GM12878 (cell line): Measurements from ENCODE around the gene EPB42. TPM values are rescaled to one million over a fixed set of nuclear protein-coding genes. Genes with fewer than 3 reads are reported as not detected.

Source experiments
- ATAC-seq: fragments of 200-7000 bp; cut with Tn5 transposase; 3 replicates; pipeline ENCODE4 v1.9.1; 2020; ENCODE audit warnings: mild to moderate bottlenecking, moderate library complexity
- BruUV-seq: library from RNA; stranded (reverse); fragments of 400-500 nt; replicated peaks from 2 replicates; lab custom pipeline; 2021; lab: Mats Ljungman, UMichigan
- CTCF ChIA-PET: fragments of 300-600 bp; sonication (Branson Sonifier 250); formaldehyde crosslinking; extraction: SDS; loops from one replicate; lab custom pipeline; 2021; ENCODE audit warnings: inconsistent platforms; lab: Yijun Ruan, JAX
- POLR2A ChIA-PET: fragments of 350-600 bp; formaldehyde crosslinking; extraction: SDS; loops from one replicate; lab custom pipeline; 2021; ENCODE audit warnings: inconsistent platforms; lab: Charles Lee
- RAD21 ChIA-PET: fragments of 300-600 bp; sonication (Branson Sonifier 250); formaldehyde crosslinking; loops from one replicate; lab custom pipeline; 2023; ENCODE audit warnings: antibody characterized with exemption; ENCODE audit not compliant: unreplicated experiment; lab: Charles Lee
- SMC1A ChIA-PET: fragments of 300-600 bp; sonication (Branson Sonifier 250); formaldehyde crosslinking; loops from one replicate; lab custom pipeline; 2023; ENCODE audit not compliant: unreplicated experiment, uncharacterized antibody; lab: Charles Lee
- DNase-seq: peaks from one replicate; pipeline ENCODE4 v3.0.0-alpha.2; 2011; ENCODE audit warnings: low read depth, low spot score
- FAIRE-seq: peaks from 3 replicates; lab custom pipeline; 2011; peaks lifted over from hg19 to GRCh38; lab: Jason Lieb, UNC
- H2AFZ ChIP-seq: 2 replicates; pipeline ENCODE4 v1.6.0; 2011; ENCODE audit warnings: low read depth, low read length, control low read depth; ENCODE audit not compliant: control insufficient read depth
- H3K27ac ChIP-seq: 2 replicates; pipeline ENCODE4 v1.5.1; 2011; ENCODE audit warnings: control low read depth; ENCODE audit not compliant: control insufficient read depth, insufficient read depth
- H3K27me3 ChIP-seq, 2 experiments: replicated peaks in 1 of 2; 2 replicates each; pipeline versions ENCODE4 v1.6.0 to v1.6.1; 2011; ENCODE audit warnings: low read length in 1 of 2; ENCODE audit not compliant: control insufficient read depth in 2 of 2, insufficient read depth in 2 of 2
- H3K36me3 ChIP-seq, 2 experiments: 2 replicates each; pipeline ENCODE4 v1.5.1; 2011; ENCODE audit warnings: low read length in 1 of 2; ENCODE audit not compliant: control insufficient read depth in 2 of 2, insufficient read depth in 2 of 2
- H3K4me1 ChIP-seq: 2 replicates; pipeline ENCODE4 v1.6.1; 2011; ENCODE audit warnings: mild to moderate bottlenecking, low read length, moderate library complexity, mixed read lengths; ENCODE audit not compliant: control insufficient read depth, insufficient read depth
- H3K4me2 ChIP-seq: 2 replicates; pipeline ENCODE4 v1.6.0; 2011; ENCODE audit warnings: control low read depth; ENCODE audit not compliant: control insufficient read depth, insufficient read depth
- H3K4me3 ChIP-seq: fragments of 200-600 bp; sonication (generic); 2 replicates; pipeline ENCODE4 v1.5.1; 2016
- H3K79me2 ChIP-seq: 2 replicates; pipeline ENCODE4 v1.6.0; 2011; ENCODE audit warnings: low read length; ENCODE audit not compliant: control insufficient read depth, insufficient read depth
- H3K9ac ChIP-seq: 2 replicates; pipeline ENCODE4 v1.8.0; 2011; ENCODE audit warnings: low read length, control low read depth, mixed read lengths; ENCODE audit not compliant: control insufficient read depth, insufficient read depth
- H3K9me3 ChIP-seq: replicated peaks from 3 replicates; pipeline ENCODE4 v1.5.1; 2011; ENCODE audit warnings: mild to moderate bottlenecking, low read length; ENCODE audit not compliant: control insufficient read depth, insufficient read depth
- H4K20me1 ChIP-seq: 2 replicates; pipeline ENCODE4 v1.6.0; 2011; ENCODE audit not compliant: control insufficient read depth, insufficient read depth
- FOXK2 ChIP-seq: fragments of 450-650 bp; IDR thresholded peaks from 2 replicates; pipeline ENCODE4 v1.6.1; 2017; ENCODE audit warnings: mild to moderate bottlenecking, moderate library complexity
- GABPA ChIP-seq: IDR thresholded peaks from 2 replicates; pipeline ENCODE4 v1.6.1; 2014; ENCODE audit warnings: antibody characterized with exemption, low read depth, mild to moderate bottlenecking, inconsistent platforms
- PML ChIP-seq: IDR thresholded peaks from 2 replicates; pipeline ENCODE4 v1.6.1; 2012; ENCODE audit warnings: low read length, inconsistent platforms
- WGBS: methylation state at CpG from one replicate; pipeline ENCODE4 v1.1.6; 2016; ENCODE audit warnings: low lambda C conversion rate; ENCODE audit not compliant: insufficient replicate concordance, insufficient coverage; ENCODE audit errors: missing lambda C conversion rate; 5-methylcytosine and 5-hydroxymethylcytosine counted together
- in situ Hi-C: fragments of 300-500 bp; cut with MboI; formaldehyde crosslinking; loops from 9 replicates; pipeline ENCODE4 v1.14.3; 2018; ENCODE audit warnings: mixed read lengths
- intact Hi-C: fragments of 100-400 bp; cut with micrococcal nuclease; formaldehyde crosslinking; loops from one replicate; pipeline ENCODE4 v1.14.2; 2022; ENCODE audit not compliant: unreplicated experiment
- polyA plus RNA-seq, 11 experiments: library from polyadenylated mRNA; depleted of rRNA in 4 of 11; unstranded in 6 of 11; stranded (reverse) in 5 of 11; fragments of >200 nt; fragmentation: Nextera tagmentation in 4 of 11; fragmentation: Illumina TruSeq in 1 of 11; extraction: Ambion mirVana in 4 of 11; extraction: Trizol in 1 of 11; gene quantifications; 1 replicate in 1 of 11; 2 replicates in 10 of 11; pipeline versions ENCODE4 v1.2.1 to v1.2.3, GENCODE V29; 2011 to 2016; ENCODE audit warnings: inconsistent platforms in 2 of 11, missing spikeins in 2 of 11, low read depth in 1 of 11
- total RNA-seq, 4 experiments: library from RNA; depleted of rRNA in 3 of 4; stranded (reverse); fragments of >200 nt in 3 of 4; fragmentation: Illumina TruSeq in 1 of 4; extraction: Trizol in 1 of 4; gene quantifications; 2 replicates each; pipeline versions ENCODE4 v1.2.1 to v1.2.3, GENCODE V29; 2013 to 2021
- TF ChIP-seq, protein P1 (sequence below): fragments of 450-650 bp; formaldehyde crosslinking; IDR thresholded peaks from 2 replicates; pipeline ENCODE4 v1.4.0; 2020; ENCODE audit warnings: mild to moderate bottlenecking, moderate library complexity
- TF ChIP-seq, protein P2 (sequence below): fragments of 450-650 bp; formaldehyde crosslinking; IDR thresholded peaks from 2 replicates; pipeline ENCODE4 v1.5.0; 2022; ENCODE audit warnings: mild to moderate bottlenecking, missing genetic modification characterization
- TF ChIP-seq, protein P3 (sequence below): fragments of 450-650 bp; IDR thresholded peaks from 2 replicates; pipeline ENCODE4 v1.6.1; 2017; ENCODE audit warnings: mild to moderate bottlenecking

The EPB42 gene
- total and polyA plus RNA-seq, 10 of the 15 experiments (the other 5 are each of a cell fraction or from before 2014, with no cell fraction given): not detected

DNA sequence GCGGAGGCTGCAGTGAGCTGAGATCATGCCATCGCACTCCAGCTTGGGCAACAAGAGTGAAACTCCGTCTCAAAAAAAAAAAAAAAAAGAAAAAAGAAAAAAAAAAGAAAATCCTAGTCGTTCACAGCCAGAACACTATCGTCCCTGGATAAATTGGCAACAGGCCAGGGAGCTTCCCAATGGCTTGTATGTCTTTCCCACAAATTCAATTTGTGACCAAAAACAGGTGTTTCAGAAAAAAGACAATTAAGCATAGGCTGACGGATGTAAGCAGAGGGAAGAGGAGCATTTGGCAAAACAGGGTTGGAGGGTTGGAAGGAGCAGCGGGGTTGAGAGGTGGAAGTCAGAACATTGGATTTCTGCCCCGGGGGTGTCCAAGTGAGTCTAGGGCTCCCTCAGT lies 8.5 kb downstream of the EPB42 start:
- no peaks in the 10 kb centered on the region for H3K4me1 ChIP-seq
- H3K4me2 ChIP-seq: no peak overlapping the region
- FAIRE-seq (no peak), ATAC-seq (no peak)
- no TSS peak for BruUV-seq
- ChIA-PET POLR2A (interaction anchor here (0.6 to 0.8 kb wide), 3 partner anchors 12 to 491 kb away, joined by 3 to 4 read pairs (median 4); no protein-coding TSS in a partner anchor), CTCF (interaction anchor here (1.2 to 3.1 kb wide), 4 partner anchors 8 to 73 kb away, joined by 3 to 12 read pairs (median 8); no protein-coding TSS in a partner anchor), RAD21 (interaction anchor here (0.6 to 1.8 kb wide), 2 partner anchors 13 to 19 kb away, joined by 4 to 5 read pairs; no protein-coding TSS in a partner anchor)
- WGBS: 55% methylated on average over 7 of the region's 8 CpGs
- intact Hi-C loops: no loop called here
- no peaks in the 10 kb centered on the region for H4K20me1 ChIP-seq
- no peaks in the 10 kb centered on the region for H3K36me3 ChIP-seq
- H3K4me3 ChIP-seq: no peak overlapping the region
- no peak overlapping the region for H3K9ac ChIP-seq
- H3K27ac ChIP-seq: no peak overlapping the region
- TF ChIP-seq GABPA: no peak
- TF ChIP-seq PML: no peak
- TF ChIP-seq, all 136 proteins: peak for 0
- no peak overlapping the region for H2AFZ ChIP-seq
- SMC1A ChIA-PET: interaction anchor here (1.0 to 3.9 kb wide), 3 partner anchors 9 to 18 kb away, joined by 3 to 12 read pairs (median 3); no protein-coding TSS in a partner anchor
- no peaks in the 10 kb centered on the region for H3K27me3 ChIP-seq
- H3K79me2 ChIP-seq: no peaks in the 10 kb centered on the region
- DNase-seq: no peak
- H3K9me3 ChIP-seq: no peaks in the 10 kb centered on the region; the same call in 2 of the 3 replicates
- in situ Hi-C loops: no loop called here

DNA sequence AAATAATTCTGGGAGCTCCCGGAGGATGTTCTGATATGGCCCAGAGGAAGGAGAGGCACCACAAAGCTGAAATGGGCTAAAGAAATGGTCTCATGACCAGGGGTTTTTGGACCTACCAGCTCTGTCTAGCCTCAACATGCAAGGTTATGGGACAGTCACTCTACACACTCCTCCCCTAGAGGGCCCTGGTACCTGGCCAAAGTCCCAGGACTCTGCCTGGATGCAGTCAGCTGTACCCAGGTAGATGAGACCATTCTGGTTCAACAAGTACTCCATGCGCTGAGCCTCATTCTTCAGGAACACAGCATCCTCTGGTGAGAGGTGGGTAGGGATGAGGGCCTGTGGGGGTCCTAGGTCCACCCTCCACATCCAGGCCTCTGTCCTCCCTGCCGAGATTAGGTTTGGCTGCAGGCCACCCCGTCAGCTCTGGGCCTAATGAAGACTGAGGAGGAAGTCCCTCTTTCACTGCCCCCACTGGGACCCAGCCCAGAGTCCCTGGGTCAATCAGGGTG lies 9.5 kb downstream of the EPB42 start:
- intact Hi-C loops (no loop called here), in situ Hi-C loops (no loop called here)
- ChIA-PET CTCF (interaction anchor here (1.0 to 3.1 kb wide), 4 partner anchors 12 to 74 kb away, joined by 3 to 12 read pairs (median 6); no protein-coding TSS in a partner anchor), RAD21 (interaction anchor here (1.4 kb wide), 1 partner anchor 76 kb away, joined by 3 read pairs; no protein-coding TSS in a partner anchor), SMC1A (interaction anchor here (1.0 to 3.9 kb wide), 5 partner anchors 8 to 74 kb away, joined by 3 to 12 read pairs (median 4); no protein-coding TSS in a partner anchor), POLR2A (no interaction called here)
- FAIRE-seq (no peak), DNase-seq (no peak), ATAC-seq (no peak)
- no peak overlapping the region for H3K27ac ChIP-seq
- WGBS: 52% methylated on average over 4 of the region's 4 CpGs
- no peak overlapping the region for H2AFZ ChIP-seq
- H3K4me1 ChIP-seq: no peaks in the 10 kb centered on the region
- BruUV-seq: no TSS peak
- H4K20me1 ChIP-seq: no peaks in the 10 kb centered on the region
- H3K4me3 ChIP-seq: no peak overlapping the region
- no peaks in the 10 kb centered on the region for H3K79me2 ChIP-seq
- H3K27me3 ChIP-seq: peaks cover 0 to 3% of the 10 kb centered on the region in 2 experiments; a peak in 2 of 4 replicates
- H3K36me3 ChIP-seq: no peaks in the 10 kb centered on the region
- H3K9ac ChIP-seq: no peak overlapping the region
- H3K9me3 ChIP-seq: no peaks in the 10 kb centered on the region
- H3K4me2 ChIP-seq: no peak overlapping the region
- TF ChIP-seq, protein P1, sequence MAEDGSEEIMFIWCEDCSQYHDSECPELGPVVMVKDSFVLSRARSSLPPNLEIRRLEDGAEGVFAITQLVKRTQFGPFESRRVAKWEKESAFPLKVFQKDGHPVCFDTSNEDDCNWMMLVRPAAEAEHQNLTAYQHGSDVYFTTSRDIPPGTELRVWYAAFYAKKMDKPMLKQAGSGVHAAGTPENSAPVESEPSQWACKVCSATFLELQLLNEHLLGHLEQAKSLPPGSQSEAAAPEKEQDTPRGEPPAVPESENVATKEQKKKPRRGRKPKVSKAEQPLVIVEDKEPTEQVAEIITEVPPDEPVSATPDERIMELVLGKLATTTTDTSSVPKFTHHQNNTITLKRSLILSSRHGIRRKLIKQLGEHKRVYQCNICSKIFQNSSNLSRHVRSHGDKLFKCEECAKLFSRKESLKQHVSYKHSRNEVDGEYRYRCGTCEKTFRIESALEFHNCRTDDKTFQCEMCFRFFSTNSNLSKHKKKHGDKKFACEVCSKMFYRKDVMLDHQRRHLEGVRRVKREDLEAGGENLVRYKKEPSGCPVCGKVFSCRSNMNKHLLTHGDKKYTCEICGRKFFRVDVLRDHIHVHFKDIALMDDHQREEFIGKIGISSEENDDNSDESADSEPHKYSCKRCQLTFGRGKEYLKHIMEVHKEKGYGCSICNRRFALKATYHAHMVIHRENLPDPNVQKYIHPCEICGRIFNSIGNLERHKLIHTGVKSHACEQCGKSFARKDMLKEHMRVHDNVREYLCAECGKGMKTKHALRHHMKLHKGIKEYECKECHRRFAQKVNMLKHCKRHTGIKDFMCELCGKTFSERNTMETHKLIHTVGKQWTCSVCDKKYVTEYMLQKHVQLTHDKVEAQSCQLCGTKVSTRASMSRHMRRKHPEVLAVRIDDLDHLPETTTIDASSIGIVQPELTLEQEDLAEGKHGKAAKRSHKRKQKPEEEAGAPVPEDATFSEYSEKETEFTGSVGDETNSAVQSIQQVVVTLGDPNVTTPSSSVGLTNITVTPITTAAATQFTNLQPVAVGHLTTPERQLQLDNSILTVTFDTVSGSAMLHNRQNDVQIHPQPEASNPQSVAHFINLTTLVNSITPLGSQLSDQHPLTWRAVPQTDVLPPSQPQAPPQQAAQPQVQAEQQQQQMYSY: no peak
- TF ChIP-seq, protein P2, sequence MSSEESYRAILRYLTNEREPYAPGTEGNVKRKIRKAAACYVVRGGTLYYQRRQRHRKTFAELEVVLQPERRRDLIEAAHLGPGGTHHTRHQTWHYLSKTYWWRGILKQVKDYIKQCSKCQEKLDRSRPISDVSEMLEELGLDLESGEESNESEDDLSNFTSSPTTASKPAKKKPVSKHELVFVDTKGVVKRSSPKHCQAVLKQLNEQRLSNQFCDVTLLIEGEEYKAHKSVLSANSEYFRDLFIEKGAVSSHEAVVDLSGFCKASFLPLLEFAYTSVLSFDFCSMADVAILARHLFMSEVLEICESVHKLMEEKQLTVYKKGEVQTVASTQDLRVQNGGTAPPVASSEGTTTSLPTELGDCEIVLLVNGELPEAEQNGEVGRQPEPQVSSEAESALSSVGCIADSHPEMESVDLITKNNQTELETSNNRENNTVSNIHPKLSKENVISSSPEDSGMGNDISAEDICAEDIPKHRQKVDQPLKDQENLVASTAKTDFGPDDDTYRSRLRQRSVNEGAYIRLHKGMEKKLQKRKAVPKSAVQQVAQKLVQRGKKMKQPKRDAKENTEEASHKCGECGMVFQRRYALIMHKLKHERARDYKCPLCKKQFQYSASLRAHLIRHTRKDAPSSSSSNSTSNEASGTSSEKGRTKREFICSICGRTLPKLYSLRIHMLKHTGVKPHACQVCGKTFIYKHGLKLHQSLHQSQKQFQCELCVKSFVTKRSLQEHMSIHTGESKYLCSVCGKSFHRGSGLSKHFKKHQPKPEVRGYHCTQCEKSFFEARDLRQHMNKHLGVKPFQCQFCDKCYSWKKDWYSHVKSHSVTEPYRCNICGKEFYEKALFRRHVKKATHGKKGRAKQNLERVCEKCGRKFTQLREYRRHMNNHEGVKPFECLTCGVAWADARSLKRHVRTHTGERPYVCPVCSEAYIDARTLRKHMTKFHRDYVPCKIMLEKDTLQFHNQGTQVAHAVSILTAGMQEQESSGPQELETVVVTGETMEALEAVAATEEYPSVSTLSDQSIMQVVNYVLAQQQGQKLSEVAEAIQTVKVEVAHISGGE (CRISPR knock-in tag): no peak
- TF ChIP-seq FOXK2: no peak
- TF ChIP-seq, protein P3, sequence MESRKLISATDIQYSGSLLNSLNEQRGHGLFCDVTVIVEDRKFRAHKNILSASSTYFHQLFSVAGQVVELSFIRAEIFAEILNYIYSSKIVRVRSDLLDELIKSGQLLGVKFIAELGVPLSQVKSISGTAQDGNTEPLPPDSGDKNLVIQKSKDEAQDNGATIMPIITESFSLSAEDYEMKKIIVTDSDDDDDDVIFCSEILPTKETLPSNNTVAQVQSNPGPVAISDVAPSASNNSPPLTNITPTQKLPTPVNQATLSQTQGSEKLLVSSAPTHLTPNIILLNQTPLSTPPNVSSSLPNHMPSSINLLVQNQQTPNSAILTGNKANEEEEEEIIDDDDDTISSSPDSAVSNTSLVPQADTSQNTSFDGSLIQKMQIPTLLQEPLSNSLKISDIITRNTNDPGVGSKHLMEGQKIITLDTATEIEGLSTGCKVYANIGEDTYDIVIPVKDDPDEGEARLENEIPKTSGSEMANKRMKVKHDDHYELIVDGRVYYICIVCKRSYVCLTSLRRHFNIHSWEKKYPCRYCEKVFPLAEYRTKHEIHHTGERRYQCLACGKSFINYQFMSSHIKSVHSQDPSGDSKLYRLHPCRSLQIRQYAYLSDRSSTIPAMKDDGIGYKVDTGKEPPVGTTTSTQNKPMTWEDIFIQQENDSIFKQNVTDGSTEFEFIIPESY: no peak
